Bronchial smooth muscle cell (primary cell): ENCODE results near the gene WNT16. TPM values are rescaled to one million over a fixed set of nuclear protein-coding genes. Genes with fewer than 3 reads are reported as not detected.

Experiments used
- total RNA-seq: library from RNA; depleted of rRNA; stranded (reverse); fragments of >200 nt; gene quantifications from 2 replicates; pipeline ENCODE4 v1.2.1, GENCODE V29; 2014

Gene WNT16, protein sequence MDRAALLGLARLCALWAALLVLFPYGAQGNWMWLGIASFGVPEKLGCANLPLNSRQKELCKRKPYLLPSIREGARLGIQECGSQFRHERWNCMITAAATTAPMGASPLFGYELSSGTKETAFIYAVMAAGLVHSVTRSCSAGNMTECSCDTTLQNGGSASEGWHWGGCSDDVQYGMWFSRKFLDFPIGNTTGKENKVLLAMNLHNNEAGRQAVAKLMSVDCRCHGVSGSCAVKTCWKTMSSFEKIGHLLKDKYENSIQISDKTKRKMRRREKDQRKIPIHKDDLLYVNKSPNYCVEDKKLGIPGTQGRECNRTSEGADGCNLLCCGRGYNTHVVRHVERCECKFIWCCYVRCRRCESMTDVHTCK
- 0.09 and 0.32 TPM in 2 replicates for total RNA-seq

DNA sequence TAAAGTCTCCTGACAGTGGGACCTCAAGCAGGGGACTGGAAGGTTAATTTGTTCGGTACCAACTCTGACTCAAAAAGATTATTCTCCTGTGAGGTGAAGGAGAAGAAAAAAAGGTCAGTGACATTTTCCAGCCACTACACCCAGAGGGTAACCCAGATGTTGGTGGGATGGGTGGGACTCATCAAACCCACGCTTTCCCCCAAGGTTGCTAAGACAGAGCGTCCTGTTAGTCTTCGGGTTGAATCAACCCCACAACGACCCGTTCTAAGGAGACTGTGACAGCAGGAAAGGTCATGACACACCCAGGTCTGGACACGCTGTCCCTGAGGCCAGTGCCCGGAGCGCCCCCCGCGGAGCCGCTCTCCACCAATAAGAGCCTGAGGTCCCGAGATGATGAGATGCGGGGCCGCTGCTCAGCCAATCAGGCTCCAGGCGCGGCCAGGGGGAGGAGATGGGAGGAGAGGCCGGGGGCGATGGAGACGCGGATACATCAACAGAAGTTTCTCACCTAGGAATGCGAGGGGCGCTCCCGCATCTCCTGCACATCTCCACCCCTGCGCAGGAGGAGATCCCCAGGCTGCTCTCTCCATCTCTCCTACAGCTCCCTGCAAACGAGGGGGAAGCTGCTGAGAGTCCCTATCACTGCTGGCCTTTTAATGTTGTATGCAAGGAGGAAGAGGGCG lies at the start of gene WNT16:
Gene WNT16, plus strand, starts transcription at position 493 of the 683 bp plus-strand sequence. CDS start 293 bp downstream, outside the sequence.

Other genes with a start within 250 kb of the WNT16 start
- 18.1 and 30.3 TPM in 2 replicates for gene FAM3C, start 67.3 kb downstream of the WNT16 start, total RNA-seq